Neuronal stem cell (in vitro differentiated cells): ENCODE measurements around the gene RBPJ.

Source experiments
- DNase-seq: peaks from one replicate; pipeline ENCODE4 v3.0.0-alpha.2; 2013; ENCODE audit warnings: low spot score
- H2AFZ ChIP-seq: one replicate; pipeline ENCODE4 v1.6.1; 2013; ENCODE audit warnings: mild to moderate bottlenecking, low read length, inconsistent platforms
- H2AK5ac ChIP-seq: 2 replicates; pipeline ENCODE4 v1.6.1; 2013; ENCODE audit warnings: low read depth, mild to moderate bottlenecking, inconsistent platforms, low read length, moderate library complexity, mixed read lengths
- H2BK120ac ChIP-seq: 2 replicates; pipeline ENCODE4 v1.6.1; 2013; ENCODE audit warnings: low read depth, mild to moderate bottlenecking, inconsistent platforms, low read length, moderate library complexity, mixed read lengths
- H2BK12ac ChIP-seq: one replicate; pipeline ENCODE4 v1.6.1; 2013; ENCODE audit warnings: low read length, inconsistent platforms
- H2BK15ac ChIP-seq: 2 replicates; pipeline ENCODE4 v1.6.1; 2013; ENCODE audit warnings: mild to moderate bottlenecking, low read length, inconsistent platforms, mixed read lengths
- H2BK5ac ChIP-seq: one replicate; pipeline ENCODE4 v1.6.1; 2013; ENCODE audit warnings: inconsistent platforms, mild to moderate bottlenecking, low read length, moderate library complexity
- H3K14ac ChIP-seq: one replicate; pipeline ENCODE4 v1.6.1; 2013; ENCODE audit warnings: low read length, inconsistent platforms
- H3K18ac ChIP-seq: 2 replicates; pipeline ENCODE4 v1.6.1; 2013; ENCODE audit warnings: low read length, inconsistent platforms
- H3K23ac ChIP-seq: 2 replicates; pipeline ENCODE4 v1.6.1; 2013; ENCODE audit warnings: low read depth, mild to moderate bottlenecking, mixed read lengths, low read length, inconsistent platforms; ENCODE audit not compliant: poor library complexity
- H3K27ac ChIP-seq: replicated peaks from 3 replicates; pipeline ENCODE4 v1.5.1; 2013; ENCODE audit warnings: low read length, inconsistent platforms
- H3K27me3 ChIP-seq, 3 experiments: 2 replicates each; pipeline ENCODE4 v1.6.1; 2013; ENCODE audit warnings: low read length in 3 of 3, mild to moderate bottlenecking in 2 of 3, inconsistent platforms in 1 of 3, low read depth in 1 of 3, mixed read lengths in 1 of 3, moderate library complexity in 1 of 3; ENCODE audit not compliant: control insufficient read depth in 3 of 3, insufficient read depth in 3 of 3
- H3K36me3 ChIP-seq, 2 donors: replicated peaks in 1 of 2; 2 replicates each; pipeline ENCODE4 v1.6.1; 2013; ENCODE audit warnings: low read length in 2 of 2; ENCODE audit not compliant: control insufficient read depth in 2 of 2, insufficient read depth in 2 of 2
- H3K4ac ChIP-seq: 2 replicates; pipeline ENCODE4 v1.6.1; 2013; ENCODE audit warnings: inconsistent platforms, mild to moderate bottlenecking, low read length, moderate library complexity
- H3K4me1 ChIP-seq, 2 donors: 1 replicate in 1 of 2; 2 replicates in 1 of 2; pipeline ENCODE4 v1.6.1; 2013; ENCODE audit warnings: low read length in 2 of 2, low read depth in 1 of 2; ENCODE audit not compliant: control insufficient read depth in 2 of 2, insufficient read depth in 1 of 2
- H3K4me2 ChIP-seq: one replicate; pipeline ENCODE4 v1.6.1; 2013; ENCODE audit warnings: mild to moderate bottlenecking, low read length, inconsistent platforms; ENCODE audit not compliant: insufficient read depth, poor library complexity, severe bottlenecking
- H3K4me3 ChIP-seq, 2 donors: 2 replicates each; pipeline ENCODE4 v1.5.1; 2013; ENCODE audit warnings: low read length in 2 of 2, mild to moderate bottlenecking in 2 of 2, inconsistent platforms in 1 of 2, moderate library complexity in 1 of 2
- H3K79me1 ChIP-seq: one replicate; pipeline ENCODE4 v1.6.1; 2013; ENCODE audit warnings: low read depth, mild to moderate bottlenecking, inconsistent platforms, low read length, moderate library complexity
- H3K9ac ChIP-seq: one replicate; pipeline ENCODE4 v1.6.1; 2013; ENCODE audit warnings: mild to moderate bottlenecking, low read depth, low read length, inconsistent platforms; ENCODE audit not compliant: poor library complexity
- H3K9me3 ChIP-seq, 2 donors: replicated peaks in 1 of 2; 2 replicates each; pipeline versions ENCODE3 to v1.6.1; 2013; ENCODE audit warnings: low read length in 2 of 2, mild to moderate bottlenecking in 2 of 2, inconsistent platforms in 1 of 2, low read depth in 1 of 2, mixed read lengths in 1 of 2, moderate library complexity in 1 of 2; ENCODE audit not compliant: control insufficient read depth in 2 of 2, insufficient read depth in 1 of 2
- H4K8ac ChIP-seq: one replicate; pipeline ENCODE4 v1.6.1; 2013; ENCODE audit warnings: low read depth, mild to moderate bottlenecking, inconsistent platforms, low read length, moderate library complexity
- H4K91ac ChIP-seq: one replicate; pipeline ENCODE4 v1.6.1; 2013; ENCODE audit warnings: low read length, low read depth, mild to moderate bottlenecking, inconsistent platforms; ENCODE audit not compliant: poor library complexity
- WGBS, 2 donors: extraction: QIAGEN DNeasy Blood & Tissue Kit; methylation state at CpG; one replicate each; pipeline ENCODE4 v1.1.7; 2013; ENCODE audit warnings: missing lambda C conversion rate in 2 of 2, mixed read lengths in 1 of 2; ENCODE audit not compliant: insufficient read length in 2 of 2, insufficient replicate concordance in 1 of 2; ENCODE audit errors: extremely low coverage in 2 of 2; 5-methylcytosine and 5-hydroxymethylcytosine counted together

Gene RBPJ

DNA sequence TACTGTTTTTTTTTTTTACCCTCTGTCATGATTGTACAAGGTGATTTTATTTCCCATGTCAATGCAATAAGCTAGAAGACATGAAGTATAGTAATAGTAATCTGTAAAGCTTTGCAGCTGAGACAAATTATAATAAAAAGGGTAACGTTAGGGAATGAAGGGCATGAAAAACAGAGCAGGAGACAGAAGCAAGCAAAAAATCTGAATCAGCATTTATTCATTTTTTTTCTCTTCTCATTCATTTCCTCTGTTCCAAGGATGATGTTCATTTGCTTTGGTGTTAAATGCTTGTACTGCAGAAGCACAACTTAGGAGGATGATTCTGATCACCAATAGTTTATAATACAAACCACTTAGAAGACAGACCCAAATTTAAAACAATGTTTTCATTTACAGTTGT, 105.1 kb downstream of the RBPJ start:
- Histone ChIP-seq H3K27me3 (no peaks in the 10 kb centered on the region), H3K36me3 (peaks cover 19 to 98% of the 10 kb centered on the region in 2 donors), H4K8ac (no peak overlapping the region), H3K4me1 (no peaks in the 10 kb centered on the region), H3K9me3 (peaks cover 0 to 4% of the 10 kb centered on the region in 2 donors), H3K9ac (no peak overlapping the region), H2BK5ac (no peak overlapping the region), H2AFZ (no peak overlapping the region), H4K91ac (no peak overlapping the region), H2BK15ac (no peak overlapping the region), H3K23ac (no peak overlapping the region), H3K4me3 (no peak overlapping the region), H2BK12ac (no peak overlapping the region), H3K4ac (no peak overlapping the region), H3K14ac (no peak overlapping the region), H3K4me2 (no peak overlapping the region), H2AK5ac (no peak overlapping the region), H2BK120ac (no peak overlapping the region), H3K27ac (no peak overlapping the region), H3K79me1 (no peaks in the 10 kb centered on the region), H3K18ac (no peak overlapping the region)
- no CpG with 5 or more reads among the region's 1 CpG for WGBS, 2 donors
- no peak for DNase-seq

DNA sequence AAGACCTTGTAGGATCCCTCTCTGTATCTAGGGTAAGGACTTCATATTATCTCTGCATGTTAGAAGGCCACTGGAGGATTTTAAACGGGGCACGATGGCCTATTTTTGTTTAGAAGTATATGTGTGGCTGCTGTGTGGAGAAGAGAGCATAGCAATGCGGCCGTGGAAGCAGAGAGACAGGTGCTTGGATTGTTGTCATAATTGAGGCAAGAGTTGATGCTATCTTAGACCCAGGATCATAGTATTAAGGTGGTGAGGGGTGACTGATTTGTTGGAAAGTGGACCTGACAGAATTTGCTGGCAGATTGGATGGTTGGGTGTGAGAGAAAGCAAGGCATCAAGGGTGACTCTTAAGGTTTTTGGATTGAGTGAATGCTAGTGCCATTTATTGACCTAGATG, 106.1 kb downstream of the RBPJ start:
- Histone ChIP-seq H3K27ac (no peak overlapping the region), H3K4me2 (no peak overlapping the region), H3K4ac (no peak overlapping the region), H3K4me1 (no peaks in the 10 kb centered on the region), H2BK120ac (no peak overlapping the region), H3K36me3 (peaks cover 19 to 98% of the 10 kb centered on the region in 2 donors), H3K14ac (no peak overlapping the region), H3K9ac (no peak overlapping the region), H3K4me3 (no peak overlapping the region), H2BK15ac (no peak overlapping the region), H4K8ac (no peak overlapping the region), H2AK5ac (no peak overlapping the region), H3K23ac (no peak overlapping the region), H3K27me3 (no peaks in the 10 kb centered on the region), H2BK5ac (no peak overlapping the region), H3K9me3 (peaks cover 0 to 4% of the 10 kb centered on the region in 2 donors), H2AFZ (no peak overlapping the region), H3K18ac (no peak overlapping the region), H2BK12ac (no peak overlapping the region), H4K91ac (no peak overlapping the region), H3K79me1 (no peaks in the 10 kb centered on the region)
- no CpG with 5 or more reads among the region's 4 CpGs for WGBS, 2 donors
- no peak for DNase-seq

DNA sequence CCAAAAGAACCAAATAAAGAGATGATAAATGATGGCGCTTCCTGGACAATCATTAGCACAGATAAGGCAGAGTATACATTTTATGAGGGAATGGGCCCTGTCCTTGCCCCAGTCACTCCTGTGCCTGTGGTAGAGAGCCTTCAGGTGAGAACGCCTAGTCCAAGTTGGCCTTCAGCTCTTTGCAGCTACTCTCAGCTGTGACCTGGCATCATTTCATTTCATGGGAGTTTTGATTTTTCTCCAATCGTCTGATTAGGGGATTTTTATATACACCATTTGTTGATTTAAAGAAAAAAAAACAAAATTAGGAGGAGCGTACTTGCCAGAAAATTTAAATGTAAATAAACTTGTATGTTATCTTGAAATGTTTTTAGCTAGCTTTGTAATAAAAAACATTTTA, 109.1 kb downstream of the RBPJ start:
- Histone ChIP-seq H2BK12ac (no peak overlapping the region), H4K8ac (no peak overlapping the region), H2AK5ac (no peak overlapping the region), H3K14ac (no peak overlapping the region), H3K4me3 (no peak overlapping the region), H3K4me2 (no peak overlapping the region), H3K9ac (no peak overlapping the region), H3K27me3 (no peaks in the 10 kb centered on the region), H2BK120ac (no peak overlapping the region), H2BK5ac (no peak overlapping the region), H4K91ac (no peak overlapping the region), H3K27ac (no peak overlapping the region), H3K23ac (no peak overlapping the region), H3K36me3 (peaks cover 16 to 97% of the 10 kb centered on the region in 2 donors), H3K9me3 (no peaks in the 10 kb centered on the region), H2BK15ac (no peak overlapping the region), H3K4ac (no peak overlapping the region), H3K4me1 (no peaks in the 10 kb centered on the region), H3K18ac (no peak overlapping the region), H2AFZ (no peak overlapping the region), H3K79me1 (no peaks in the 10 kb centered on the region)
- no peak for DNase-seq
- no CpG with 5 or more reads among the region's 4 CpGs for WGBS, 2 donors

DNA sequence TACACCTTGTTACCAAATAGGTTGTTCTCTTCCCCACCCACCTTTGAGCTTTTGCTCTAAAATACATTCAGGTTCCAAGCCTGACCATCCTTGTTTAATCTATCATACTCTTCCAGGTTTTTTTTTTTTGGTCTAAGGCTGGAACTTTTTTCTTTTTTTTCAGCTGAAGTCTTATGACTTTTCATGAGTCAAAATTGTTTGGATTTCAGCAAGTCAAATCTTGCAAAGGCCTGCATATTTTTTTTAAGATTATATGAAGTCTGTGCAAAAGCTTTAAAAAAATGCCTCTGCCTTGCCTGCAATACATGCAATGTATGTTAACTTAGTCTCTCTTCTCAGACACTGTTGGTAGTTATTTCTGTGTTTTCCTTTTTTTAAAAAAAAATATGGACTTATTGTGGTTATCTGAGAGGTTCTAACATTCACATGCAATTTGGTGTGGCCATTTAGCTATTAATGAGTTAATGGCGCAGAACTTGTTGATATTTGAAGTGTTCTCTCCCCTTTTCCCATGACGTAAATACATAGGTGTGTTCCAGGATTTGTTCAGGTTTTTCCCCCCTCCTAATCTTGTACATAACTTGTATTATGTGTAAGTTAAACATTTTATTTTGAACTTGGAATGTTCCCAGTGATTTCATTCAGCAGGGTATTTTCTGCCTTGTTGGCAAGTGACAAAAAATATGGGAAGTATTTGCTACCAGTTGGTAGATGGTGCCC, 110.8 kb downstream of the RBPJ start:
- Histone ChIP-seq H4K91ac (no peak overlapping the region), H3K79me1 (no peaks in the 10 kb centered on the region), H3K27me3 (no peaks in the 10 kb centered on the region), H2AK5ac (no peak overlapping the region), H3K9me3 (no peaks in the 10 kb centered on the region), H3K4me3 (no peak overlapping the region), H4K8ac (no peak overlapping the region), H3K18ac (no peak overlapping the region), H2BK15ac (no peak overlapping the region), H2BK120ac (no peak overlapping the region), H3K4ac (no peak overlapping the region), H2BK5ac (no peak overlapping the region), H3K4me1 (no peaks in the 10 kb centered on the region), H3K23ac (no peak overlapping the region), H3K36me3 (peaks cover 14 to 97% of the 10 kb centered on the region in 2 donors), H3K4me2 (no peak overlapping the region), H2BK12ac (no peak overlapping the region), H3K14ac (no peak overlapping the region), H2AFZ (no peak overlapping the region), H3K9ac (no peak overlapping the region), H3K27ac (no peak overlapping the region)
- no CpG with 5 or more reads among the region's 2 CpGs for WGBS, 2 donors
- DNase-seq: no peak
